Spinal cord (tissue), 10 donors: Measurements from ENCODE around the gene YRDC. TPM values are rescaled to one million over a fixed set of nuclear protein-coding genes. Genes with fewer than 3 reads are reported as not detected.

Experiments
- DNase-seq, 6 donors: peaks; one replicate each; pipeline versions ENCODE4 v3.0.0 to v3.0.0-alpha.2; 2013 to 2015; ENCODE audit warnings: low spot score in 6 of 6, low read depth in 4 of 6
- H3K27ac ChIP-seq: one replicate; pipeline ENCODE4 v1.5.1; 2013; ENCODE audit warnings: low read depth, low read length, control low read depth
- H3K27me3 ChIP-seq: one replicate; pipeline ENCODE4 v1.6.1; 2013; ENCODE audit warnings: low read length; ENCODE audit not compliant: control insufficient read depth, insufficient read depth
- H3K36me3 ChIP-seq: one replicate; pipeline ENCODE4 v1.6.1; 2013; ENCODE audit warnings: low read length; ENCODE audit not compliant: control insufficient read depth, insufficient read depth
- H3K4me1 ChIP-seq: one replicate; pipeline ENCODE4 v1.6.1; 2013; ENCODE audit warnings: low read length; ENCODE audit not compliant: control insufficient read depth, insufficient read depth
- H3K4me3 ChIP-seq: one replicate; pipeline ENCODE4 v1.5.1; 2013; ENCODE audit warnings: low read depth, low read length, control low read depth
- H3K9me3 ChIP-seq: one replicate; pipeline ENCODE4 v1.6.1; 2013; ENCODE audit warnings: low read length; ENCODE audit not compliant: control insufficient read depth, insufficient read depth
- WGBS: methylation state at CpG from one replicate; pipeline ENCODE4 v1.1.5; 2013; ENCODE audit warnings: missing lambda C conversion rate; ENCODE audit not compliant: insufficient coverage; 5-methylcytosine and 5-hydroxymethylcytosine counted together
- polyA plus RNA-seq, 2 donors: library from polyadenylated mRNA; unstranded; fragments of 120-200 nt; gene quantifications; one replicate each; pipeline ENCODE4 v1.2.1, GENCODE V29; 2013; ENCODE audit not compliant: insufficient read length in 2 of 2
- total RNA-seq, 2 donors: library from RNA; depleted of rRNA in 1 of 2; stranded (reverse); fragments of 120-200 nt in 1 of 2; fragments of >200 nt in 1 of 2; gene quantifications; one replicate each; pipeline versions ENCODE4 v1.2.3 to v1.2.4, GENCODE V29; 2013 to 2014
- donor health status: healthy.

Gene YRDC
- total and polyA plus RNA-seq, 4 donors: 11.6 to 17.0 (median 14.3) TPM

DNA sequence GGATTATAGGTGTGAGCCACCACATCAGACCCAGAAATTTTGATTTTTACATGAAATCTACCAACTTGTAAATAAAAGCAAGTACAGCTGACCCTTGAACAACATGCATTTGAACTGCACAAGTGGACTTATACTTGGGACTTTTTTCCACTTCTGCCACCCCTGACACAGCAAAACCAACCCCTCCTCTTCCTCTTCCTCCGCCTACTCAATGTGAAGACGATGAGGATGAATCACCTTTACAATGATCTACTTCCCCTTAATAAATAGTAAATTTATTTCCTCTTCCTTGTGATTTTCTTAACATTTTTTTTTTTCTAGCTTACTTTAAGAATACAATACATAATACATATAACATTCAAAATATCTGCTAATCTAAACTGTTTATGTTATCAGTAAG is 17.5 kb upstream of the YRDC start:
- Histone ChIP-seq H3K27me3 (no peaks in the 10 kb centered on the region), H3K4me3 (no peak overlapping the region), H3K4me1 (no peaks in the 10 kb centered on the region), H3K9me3 (no peaks in the 10 kb centered on the region), H3K27ac (no peak overlapping the region), H3K36me3 (peaks cover 52% of the 10 kb centered on the region)
- no peak for DNase-seq
- whole genome bisulfite sequencing: no CpG with 5 or more reads among the region's 2 CpGs

DNA sequence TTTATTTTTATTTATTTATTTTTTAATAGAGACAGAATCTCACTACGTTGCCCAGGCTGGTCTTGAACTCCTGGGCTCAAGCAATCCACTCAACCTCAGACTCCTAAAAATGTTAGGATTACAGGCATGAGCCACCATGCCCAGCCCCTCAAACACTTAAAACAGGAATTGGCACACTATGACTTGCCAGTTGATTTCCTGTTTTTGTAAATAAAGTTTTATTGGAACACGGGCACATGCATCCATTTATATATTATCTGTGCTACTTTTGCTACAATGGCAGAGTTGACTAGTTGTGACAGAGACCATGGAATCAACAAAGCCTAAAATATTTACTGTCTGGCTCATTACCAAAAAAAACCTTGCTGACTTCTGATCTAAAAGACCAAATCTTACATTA is 16.0 kb upstream of the YRDC start:
- WGBS: 100% methylated on average over 1 of the region's 2 CpGs

DNA sequence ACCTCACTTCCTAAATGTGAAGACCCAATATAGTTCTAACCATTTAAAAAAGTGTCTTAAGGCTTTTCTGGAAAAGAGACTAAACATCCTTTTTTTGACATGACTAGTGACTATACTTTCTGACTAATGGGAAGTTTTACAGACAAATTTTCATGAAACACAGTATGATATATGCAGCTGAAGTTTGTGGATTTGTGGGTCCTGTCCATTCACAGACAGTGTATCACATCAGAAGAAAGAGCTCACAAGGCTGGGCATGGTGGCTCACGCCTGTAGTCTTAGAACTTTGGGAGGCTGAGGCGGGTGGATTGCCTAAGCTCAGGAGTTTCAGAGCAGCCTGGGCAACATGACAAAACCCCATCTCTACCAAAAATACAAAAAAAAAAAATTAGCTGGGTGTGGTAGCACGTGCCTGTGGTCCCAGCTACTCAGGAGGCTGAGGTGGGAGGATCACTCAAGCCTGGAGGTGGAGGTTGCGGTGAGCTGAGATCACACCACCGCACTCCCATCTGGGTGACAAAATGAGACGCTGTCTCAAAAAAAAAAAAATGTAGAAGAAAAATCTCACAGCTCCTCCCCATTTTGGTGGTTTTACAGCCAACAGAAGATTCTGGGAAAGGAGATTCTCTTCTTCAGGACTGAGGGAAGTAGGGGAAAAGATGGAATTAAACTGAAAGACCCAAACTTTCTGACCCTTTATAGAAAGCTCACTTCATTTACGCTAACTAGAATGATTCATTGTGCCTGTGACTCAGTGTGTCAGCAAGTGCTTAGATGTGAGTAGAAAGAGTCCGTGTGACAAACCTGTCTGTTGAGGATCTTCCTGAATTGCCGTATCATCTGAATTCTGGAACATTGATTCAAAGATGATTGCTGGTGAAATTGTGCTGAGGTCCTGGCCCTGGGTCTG is 15.2 kb upstream of the YRDC start:
- 100% methylated on average over 1 of the region's 9 CpGs for WGBS

More for the DNA sequence above, 16.0 kb upstream of the YRDC start:
- no peaks in the 10 kb centered on the region for H3K27me3 ChIP-seq
- no peaks in the 10 kb centered on the region for H3K4me1 ChIP-seq
- no peak overlapping the region for H3K27ac ChIP-seq
- H3K9me3 ChIP-seq: no peaks in the 10 kb centered on the region
- no peak for DNase-seq
- peaks cover 46% of the 10 kb centered on the region for H3K36me3 ChIP-seq
- no peak overlapping the region for H3K4me3 ChIP-seq

DNA sequence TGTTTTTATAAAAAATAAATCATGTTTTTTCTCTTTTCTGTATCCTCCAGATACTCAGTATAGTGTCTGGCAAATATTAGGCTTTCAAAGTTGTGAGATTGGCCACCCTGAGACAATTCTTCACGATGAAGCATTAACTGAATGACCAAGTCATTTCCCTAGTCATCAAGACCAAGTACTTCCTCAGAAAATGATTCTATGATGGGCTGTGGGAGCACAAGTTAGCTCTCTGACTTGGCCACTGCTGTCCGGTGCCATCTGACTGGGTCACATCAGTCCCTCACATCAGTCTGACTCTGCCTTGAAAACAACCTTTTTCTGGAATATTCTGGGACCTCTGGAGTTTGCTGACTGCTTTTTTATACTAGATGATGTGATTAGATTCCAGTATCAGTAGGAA is 13.5 kb upstream of the YRDC start:
- no peaks in the 10 kb centered on the region for H3K9me3 ChIP-seq
- peaks cover 3% of the 10 kb centered on the region for H3K4me1 ChIP-seq
- DNase-seq: no peak
- H3K27me3 ChIP-seq: no peaks in the 10 kb centered on the region
- no CpG with 5 or more reads among the region's 2 CpGs for WGBS
- H3K36me3 ChIP-seq: peaks cover 41% of the 10 kb centered on the region
- H3K27ac ChIP-seq: no peak overlapping the region
- no peak overlapping the region for H3K4me3 ChIP-seq

More for the DNA sequence above, 15.2 kb upstream of the YRDC start:
- DNase-seq: no peak
- Histone ChIP-seq H3K27ac (no peak overlapping the region), H3K27me3 (no peaks in the 10 kb centered on the region), H3K4me1 (no peaks in the 10 kb centered on the region), H3K9me3 (no peaks in the 10 kb centered on the region), H3K4me3 (no peak overlapping the region), H3K36me3 (peaks cover 43% of the 10 kb centered on the region)

DNA sequence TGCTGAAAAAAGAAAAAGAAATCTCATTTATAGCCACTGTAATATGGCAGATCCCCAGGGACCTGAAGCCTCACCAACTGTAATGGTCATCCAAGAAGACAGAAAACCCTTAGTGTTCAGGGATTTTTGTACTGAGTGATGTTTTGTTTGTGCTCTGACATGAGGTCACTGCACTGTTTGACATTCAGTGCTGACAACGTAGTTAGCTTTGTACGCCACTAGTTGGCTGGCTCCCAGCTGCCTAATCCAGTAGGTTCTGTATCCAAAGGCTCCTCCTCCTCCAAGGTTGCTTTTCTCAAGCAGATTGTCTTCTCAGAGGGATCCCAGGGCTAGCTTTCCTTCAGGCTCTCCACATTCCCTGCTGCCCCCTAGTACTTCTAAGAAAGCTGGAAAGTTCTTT is 9.5 kb upstream of the YRDC start:
- no peak overlapping the region for H3K4me3 ChIP-seq
- peak overlapping the region; percentile 64 for H3K27ac ChIP-seq
- peaks cover 4% of the 10 kb centered on the region for H3K4me1 ChIP-seq
- 29% methylated on average over 2 of the region's 2 CpGs for WGBS
- peak in 1 of 6 donors; percentile 33 for DNase-seq
- no peaks in the 10 kb centered on the region for H3K9me3 ChIP-seq
- H3K36me3 ChIP-seq: peaks cover 44% of the 10 kb centered on the region
- H3K27me3 ChIP-seq: no peaks in the 10 kb centered on the region

DNA sequence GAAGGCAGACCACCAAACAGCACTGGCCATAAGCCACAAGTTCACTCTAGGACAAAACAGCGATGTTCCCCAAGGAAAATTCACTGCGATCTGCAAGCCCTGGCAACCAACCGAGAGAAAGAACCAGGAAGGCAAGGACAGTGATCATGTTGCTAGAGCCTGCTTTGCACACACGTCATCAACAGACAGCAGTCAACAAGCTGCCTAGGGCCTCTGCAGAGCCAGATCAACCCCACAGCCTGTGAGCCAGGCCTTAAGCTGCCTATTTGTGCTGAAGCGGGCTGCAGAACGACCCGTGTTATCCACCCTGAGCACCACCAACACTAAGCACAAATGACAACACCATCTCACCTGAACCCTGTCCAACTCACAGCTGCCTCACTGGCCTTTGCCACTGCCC is 6.2 kb upstream of the YRDC start:
- 96% methylated on average over 7 of the region's 7 CpGs for WGBS
- Histone ChIP-seq H3K4me1 (peaks cover 9% of the 10 kb centered on the region), H3K27me3 (no peaks in the 10 kb centered on the region), H3K9me3 (no peaks in the 10 kb centered on the region), H3K4me3 (no peak overlapping the region), H3K27ac (no peak overlapping the region), H3K36me3 (peaks cover 32% of the 10 kb centered on the region)
- no peak for DNase-seq

DNA sequence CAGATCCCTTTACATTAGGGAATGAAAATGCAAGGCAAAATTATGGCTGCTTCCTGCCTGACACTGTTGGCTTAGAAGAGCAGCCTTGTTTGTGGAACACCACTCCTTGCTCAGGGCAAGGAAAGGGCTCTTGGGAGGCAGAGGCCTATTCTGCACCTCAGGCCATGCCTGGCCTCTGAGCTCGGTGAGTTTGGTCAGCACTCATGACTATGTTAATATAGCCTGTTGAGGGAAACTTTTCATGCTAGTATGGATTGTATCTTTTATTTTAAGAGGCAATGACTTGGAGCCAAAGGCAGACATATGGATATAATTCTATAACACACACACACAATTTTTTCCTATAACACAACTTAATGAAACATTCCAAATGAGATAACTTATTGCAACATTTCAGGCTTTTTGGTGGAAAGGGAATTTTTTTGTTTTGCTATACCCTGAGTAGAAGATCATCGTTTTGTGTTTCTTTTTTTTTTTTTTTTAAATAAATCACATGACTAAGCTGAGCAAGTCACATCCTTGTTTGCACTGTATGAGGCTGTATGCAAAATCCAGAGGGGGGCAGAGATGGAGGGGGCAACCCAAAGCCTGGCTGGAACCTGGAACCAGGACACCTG is 5.6 kb upstream of the YRDC start:
- Histone ChIP-seq H3K4me3 (no peak overlapping the region), H3K27me3 (no peaks in the 10 kb centered on the region), H3K4me1 (peaks cover 15% of the 10 kb centered on the region), H3K36me3 (peaks cover 28% of the 10 kb centered on the region), H3K9me3 (no peaks in the 10 kb centered on the region), H3K27ac (no peak overlapping the region)
- 80% methylated on average over 1 of the region's 2 CpGs for WGBS
- DNase-seq: no peak

DNA sequence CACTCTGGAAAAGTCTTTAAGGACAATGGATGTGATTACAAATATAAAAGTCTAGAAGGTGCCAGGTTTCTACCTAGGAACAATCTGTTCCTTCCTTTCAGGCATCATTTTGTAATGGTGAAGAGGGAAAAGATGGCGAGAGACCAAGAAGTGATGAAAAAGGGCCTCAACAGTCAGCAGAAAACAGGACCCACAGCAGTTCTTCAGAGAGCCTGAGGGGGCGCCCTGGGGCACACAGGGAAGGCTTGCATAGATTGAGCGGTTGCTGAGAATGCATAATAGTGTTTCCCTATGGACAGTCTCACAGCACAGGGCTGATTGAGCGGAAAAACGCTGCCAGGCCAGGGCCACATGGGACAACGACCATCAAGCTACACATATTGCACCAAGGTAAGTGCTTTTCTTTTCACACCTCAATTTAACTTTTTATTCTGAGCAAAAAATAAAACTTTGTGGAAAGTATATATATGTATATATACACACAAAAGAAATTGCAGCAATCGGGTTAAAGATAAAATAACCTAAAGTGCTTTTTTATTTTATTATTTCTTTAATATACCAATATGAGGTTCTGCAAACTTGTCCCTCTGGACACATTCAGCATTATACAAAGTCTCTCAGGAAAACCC is 3.1 kb upstream of the YRDC start:
- peak in 3 of 6 donors; percentile 32 to 91 (median 86) for DNase-seq
- H3K27ac ChIP-seq: no peak overlapping the region
- H3K4me3 ChIP-seq: no peak overlapping the region
- H3K9me3 ChIP-seq: no peaks in the 10 kb centered on the region
- WGBS: 3% methylated on average over 5 of the region's 7 CpGs
- H3K36me3 ChIP-seq: peaks cover 24% of the 10 kb centered on the region
- H3K4me1 ChIP-seq: peaks cover 23% of the 10 kb centered on the region
- no peaks in the 10 kb centered on the region for H3K27me3 ChIP-seq

DNA sequence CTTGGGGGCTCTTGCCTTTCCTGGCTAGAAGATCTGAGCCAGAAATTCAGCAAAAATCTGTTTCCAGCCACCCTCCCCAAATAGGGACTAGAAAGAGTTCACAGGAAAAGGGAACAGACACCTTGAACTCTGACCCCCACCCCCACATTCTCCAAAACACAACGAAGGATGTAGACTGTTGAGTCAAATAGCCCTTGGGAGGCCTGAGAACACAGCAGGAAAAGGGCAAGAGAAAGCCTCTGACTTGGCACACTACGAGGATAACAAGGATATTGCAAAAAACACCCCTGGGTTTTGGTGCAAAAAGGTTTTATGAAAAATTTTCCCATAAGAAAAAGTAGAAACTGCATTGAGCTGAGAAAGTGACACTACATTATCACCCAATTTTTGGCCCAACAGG is 1.9 kb upstream of the YRDC start:
- Histone ChIP-seq H3K27me3 (no peaks in the 10 kb centered on the region), H3K36me3 (peaks cover 19% of the 10 kb centered on the region), H3K9me3 (no peaks in the 10 kb centered on the region), H3K4me3 (no peak overlapping the region), H3K4me1 (peaks cover 23% of the 10 kb centered on the region), H3K27ac (no peak overlapping the region)
- no peak for DNase-seq
- no CpG with 5 or more reads among the region's 2 CpGs for WGBS
